GM12864 (cell line): Measurements from ENCODE around the gene TEX14.

Experiments used
- DNase-seq: peaks from one replicate; pipeline ENCODE4 v3.0.0-alpha.2; 2011; ENCODE audit warnings: low read depth
- H3K4me3 ChIP-seq: 2 replicates; pipeline ENCODE4 v1.5.1; 2011; ENCODE audit warnings: mild to moderate bottlenecking, low read depth, low read length, control low read depth
- TF ChIP-seq, protein P1 (sequence below): IDR thresholded peaks from 2 replicates; pipeline ENCODE4 v1.5.1; 2011; ENCODE audit warnings: low read depth, mild to moderate bottlenecking, moderate library complexity, low read length, control low read depth, inconsistent platforms; ENCODE audit errors: missing control alignments

Gene TEX14

DNA sequence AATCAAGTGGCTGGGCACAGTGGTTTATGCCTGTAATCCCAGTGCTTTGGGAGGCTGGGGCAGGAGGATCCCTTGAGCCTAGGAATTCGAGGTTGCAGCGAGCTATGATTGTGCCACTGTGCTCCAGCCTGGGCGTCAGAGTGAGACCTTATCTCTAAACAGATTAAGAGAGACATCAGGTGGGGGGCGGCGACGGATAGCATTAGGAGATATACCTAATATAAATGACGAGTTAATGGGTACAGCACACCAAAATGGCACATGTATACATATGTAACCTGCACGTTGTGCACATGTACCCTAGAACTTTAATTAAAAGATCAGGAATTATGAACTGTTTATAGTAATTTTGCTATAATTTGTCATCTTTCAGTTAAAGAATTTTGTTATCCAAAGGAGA, 10.9 kb upstream of the TEX14 start:
- TF ChIP-seq, protein P1, sequence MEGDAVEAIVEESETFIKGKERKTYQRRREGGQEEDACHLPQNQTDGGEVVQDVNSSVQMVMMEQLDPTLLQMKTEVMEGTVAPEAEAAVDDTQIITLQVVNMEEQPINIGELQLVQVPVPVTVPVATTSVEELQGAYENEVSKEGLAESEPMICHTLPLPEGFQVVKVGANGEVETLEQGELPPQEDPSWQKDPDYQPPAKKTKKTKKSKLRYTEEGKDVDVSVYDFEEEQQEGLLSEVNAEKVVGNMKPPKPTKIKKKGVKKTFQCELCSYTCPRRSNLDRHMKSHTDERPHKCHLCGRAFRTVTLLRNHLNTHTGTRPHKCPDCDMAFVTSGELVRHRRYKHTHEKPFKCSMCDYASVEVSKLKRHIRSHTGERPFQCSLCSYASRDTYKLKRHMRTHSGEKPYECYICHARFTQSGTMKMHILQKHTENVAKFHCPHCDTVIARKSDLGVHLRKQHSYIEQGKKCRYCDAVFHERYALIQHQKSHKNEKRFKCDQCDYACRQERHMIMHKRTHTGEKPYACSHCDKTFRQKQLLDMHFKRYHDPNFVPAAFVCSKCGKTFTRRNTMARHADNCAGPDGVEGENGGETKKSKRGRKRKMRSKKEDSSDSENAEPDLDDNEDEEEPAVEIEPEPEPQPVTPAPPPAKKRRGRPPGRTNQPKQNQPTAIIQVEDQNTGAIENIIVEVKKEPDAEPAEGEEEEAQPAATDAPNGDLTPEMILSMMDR: no peak

DNA sequence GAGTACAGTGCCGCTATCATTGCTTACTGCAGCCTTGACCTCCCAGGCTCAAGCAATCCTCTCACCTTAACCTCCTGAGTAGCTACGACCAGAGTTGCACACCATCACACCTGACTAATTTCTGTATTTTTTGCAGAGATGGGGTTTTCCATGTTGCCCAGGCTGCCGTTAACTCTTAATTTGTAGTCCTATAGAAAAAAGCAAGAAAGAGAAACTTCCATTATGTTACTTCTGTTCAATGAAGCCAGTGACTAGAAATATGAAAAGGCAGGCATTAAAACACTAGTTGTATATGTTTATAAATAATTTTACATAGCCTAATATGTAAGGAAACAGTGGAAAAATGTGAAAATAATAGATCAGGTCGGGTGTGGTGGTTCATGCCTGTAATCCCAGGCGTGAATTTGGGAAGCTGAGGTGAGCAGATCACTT, 10.2 kb upstream of the TEX14 start:
- peak; percentile 51 for DNase-seq
- TF ChIP-seq, protein P1: no peak
- peak overlapping the region; percentile 16; the same call in 1 of the 2 replicates for H3K4me3 ChIP-seq

More for the DNA sequence above, 10.9 kb upstream of the TEX14 start:
- DNase-seq: no peak
- H3K4me3 ChIP-seq: peak overlapping the region; percentile 16; the same call in 1 of the 2 replicates

DNA sequence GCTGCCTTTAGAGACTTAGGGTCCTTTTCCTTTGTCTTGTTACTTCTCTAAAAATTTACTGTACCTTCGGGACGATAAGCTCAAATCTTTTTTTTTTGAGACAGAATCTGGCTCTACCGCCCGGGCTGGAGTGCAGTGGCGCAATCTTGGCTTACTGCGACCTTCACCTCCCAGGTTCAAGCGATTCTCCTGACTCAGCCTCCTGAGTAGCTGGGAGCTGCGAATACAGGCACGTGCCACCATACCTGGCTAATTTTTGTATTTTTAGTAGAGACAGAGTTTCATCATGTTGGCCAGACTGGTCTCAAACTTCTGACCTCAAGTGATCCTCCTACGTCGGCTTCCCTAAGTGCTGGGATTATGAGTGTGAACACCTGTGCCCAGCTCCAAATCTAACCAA, 7.9 kb upstream of the TEX14 start:
- TF ChIP-seq, protein P1: no peak
- H3K4me3 ChIP-seq: no peak overlapping the region
- no peak for DNase-seq

DNA sequence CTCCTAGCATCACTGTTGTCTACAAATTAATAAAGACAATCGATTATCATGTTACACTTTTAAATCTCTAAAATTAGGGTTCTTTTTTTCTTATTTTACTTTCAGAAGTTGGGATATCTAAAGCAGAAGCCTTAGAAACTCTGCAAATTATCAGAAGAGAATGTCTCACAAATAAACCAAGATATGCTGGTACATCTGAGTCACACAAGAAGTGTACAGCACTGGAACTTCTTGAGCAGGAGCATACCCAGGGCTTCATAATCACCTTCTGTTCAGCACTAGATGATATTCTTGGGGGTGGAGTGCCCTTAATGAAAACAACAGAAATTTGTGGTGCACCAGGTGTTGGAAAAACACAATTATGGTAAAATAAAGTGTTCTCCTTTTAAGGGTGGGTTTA, 3.0 kb upstream of the TEX14 start:
- H3K4me3 ChIP-seq: no peak overlapping the region
- DNase-seq: no peak
- TF ChIP-seq, protein P1: no peak

DNA sequence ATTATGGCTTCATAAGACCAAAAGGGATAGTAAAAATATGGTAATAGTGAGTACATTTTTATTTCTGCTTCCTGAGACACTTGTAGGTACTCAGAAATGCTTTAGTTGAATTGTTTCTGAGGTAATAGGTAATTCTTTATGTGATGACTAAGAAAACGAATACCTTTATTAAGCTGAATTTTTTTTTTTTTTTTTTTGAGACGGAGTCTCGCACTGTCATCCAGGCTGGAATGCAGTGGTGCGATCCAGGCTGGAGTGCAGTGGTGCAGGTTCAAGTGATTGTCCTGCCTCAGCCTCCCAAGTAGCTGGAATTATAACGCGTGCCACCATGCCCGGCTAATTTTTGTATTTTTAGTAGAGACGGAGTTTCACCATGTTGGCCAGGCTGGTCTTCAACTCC, 2.5 kb upstream of the TEX14 start:
- DNase-seq: no peak
- no peak overlapping the region for H3K4me3 ChIP-seq
- TF ChIP-seq, protein P1: no peak

DNA sequence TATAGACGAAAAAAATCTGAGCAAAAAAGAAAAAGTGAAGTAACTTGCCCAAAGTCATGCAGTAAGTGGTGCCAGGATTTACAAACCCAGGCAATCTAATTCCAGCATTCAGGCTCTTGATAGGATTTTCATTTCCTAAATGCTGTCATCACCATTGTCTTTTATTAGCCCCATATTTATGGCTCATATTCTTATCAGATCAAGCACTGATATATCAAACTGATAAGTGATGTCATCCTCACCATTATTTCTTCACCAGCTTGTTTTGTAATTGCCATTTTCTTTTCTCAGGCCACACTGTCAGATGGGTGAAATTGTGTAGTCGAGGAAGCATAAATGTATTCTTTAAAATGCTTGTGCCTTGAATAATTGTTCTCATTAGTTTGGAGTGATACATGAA, 1.9 kb upstream of the TEX14 start:
- DNase-seq: no peak
- TF ChIP-seq, protein P1: no peak
- peak overlapping the region; percentile 84; the same call in 1 of the 2 replicates for H3K4me3 ChIP-seq

DNA sequence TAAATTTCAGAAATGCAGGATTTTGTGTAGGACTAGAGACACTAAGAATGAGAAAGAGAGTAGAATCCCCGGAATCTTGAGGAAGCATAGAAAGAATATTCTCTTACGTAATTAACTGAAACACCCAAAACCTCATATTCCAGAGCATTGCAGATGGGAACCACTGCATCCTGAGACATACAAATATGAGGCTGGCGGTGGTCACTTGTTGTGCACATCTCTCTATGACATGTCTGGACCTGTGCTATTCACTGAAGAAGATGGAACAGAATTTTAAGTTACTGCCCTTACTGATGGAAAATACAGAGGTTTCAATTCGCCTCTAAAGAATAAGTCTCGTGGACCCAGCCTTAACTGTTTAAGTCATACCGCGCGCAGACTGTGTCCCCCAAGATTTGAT, 1.4 kb upstream of the TEX14 start:
- H3K4me3 ChIP-seq: peak overlapping the region; percentile 84
- no peak for DNase-seq

More for the DNA sequence above, 1.4 kb upstream of the TEX14 start:
- TF ChIP-seq, protein P1: no peak
